HG02623 (cell line): ENCODE data around the gene MAST1.
"Not testable (repeated sequence)": the region's sequence is repeated elsewhere in the genome, so short reads cannot be mapped to it uniquely, and the experiment has no call there.

Experiments
- ATAC-seq: cut with Tn5 transposase; IDR thresholded peaks from one replicate; pipeline ENCODE4 v1.9.1; 2021; ENCODE audit warnings: moderate library complexity; ENCODE audit not compliant: unreplicated experiment

Gene MAST1

GRCh38 chr19:12838886-12839756, 806 bp downstream of the MAST1 start:
- ATAC-seq: no peak

GRCh38 chr19:12840091-12841079, 2.1 kb downstream of the MAST1 start:
- no peak for ATAC-seq

GRCh38 chr19:12841094-12841493, 2.8 kb downstream of the MAST1 start:
- no peak for ATAC-seq

GRCh38 chr19:12842511-12842910, 4.2 kb downstream of the MAST1 start:
- no peak for ATAC-seq

GRCh38 chr19:12843328-12843727, 5.0 kb downstream of the MAST1 start:
- ATAC-seq: no peak

- no peak for ATAC-seq
These were observed 5.9 kb downstream of the MAST1 start for GRCh38 chr19:12843999-12844732.

- ATAC-seq: not testable (repeated sequence)
These were observed 8.3 kb downstream of the MAST1 start for GRCh38 chr19:12846613-12847012.

- ATAC-seq: no peak
These were observed 9.1 kb downstream of the MAST1 start for GRCh38 chr19:12847159-12848139.

- ATAC-seq: no peak
These were observed 18.3 kb downstream of the MAST1 start for GRCh38 chr19:12856653-12857052.

GRCh38 chr19:12858041-12858928, 20.0 kb downstream of the MAST1 start:
- ATAC-seq: no peak

- no peak for ATAC-seq
These were observed 21.2 kb downstream of the MAST1 start for GRCh38 chr19:12859546-12859945.

GRCh38 chr19:12864143-12864542, 25.8 kb downstream of the MAST1 start:
- ATAC-seq: no peak

- no peak for ATAC-seq
These were observed 26.7 kb downstream of the MAST1 start for GRCh38 chr19:12864721-12865715.

GRCh38 chr19:12865746-12866415, 27.6 kb downstream of the MAST1 start:
- ATAC-seq: no peak

GRCh38 chr19:12866416-12867119, 28.3 kb downstream of the MAST1 start:
- no peak for ATAC-seq
